Bronchial epithelial cell (primary cell): ENCODE results near the gene IQCN. TPM values are rescaled to one million over a fixed set of nuclear protein-coding genes. Genes with fewer than 3 reads are reported as not detected.

ENCODE experiments used
- DNase-seq: peaks from one replicate; pipeline ENCODE4 v3.0.0-alpha.2; 2010; ENCODE audit warnings: low read depth
- FAIRE-seq: peaks from 2 replicates; lab custom pipeline; 2011; peaks lifted over from hg19 to GRCh38; lab: Jason Lieb, UNC
- H3K27me3 ChIP-seq: 2 replicates; pipeline ENCODE4 v1.5.1; 2011; ENCODE audit warnings: low read length; ENCODE audit not compliant: control insufficient read depth, insufficient read depth
- H3K36me3 ChIP-seq: 2 replicates; pipeline ENCODE4 v1.5.1; 2011; ENCODE audit warnings: low read length; ENCODE audit not compliant: control insufficient read depth, insufficient read depth
- H3K4me3 ChIP-seq: 2 replicates; pipeline ENCODE4 v1.5.1; 2011; ENCODE audit warnings: mild to moderate bottlenecking, low read depth, low read length, control low read depth
- CTCF ChIP-seq: IDR thresholded peaks from 2 replicates; pipeline ENCODE4 v1.5.1; 2011; ENCODE audit warnings: mild to moderate bottlenecking, moderate library complexity, low read length, control low read depth, inconsistent platforms; ENCODE audit not compliant: insufficient read depth, severe bottlenecking
- total RNA-seq: library from RNA; depleted of rRNA; stranded (reverse); fragments of >200 nt; gene quantifications from 2 replicates; pipeline ENCODE4 v1.2.1, GENCODE V29; 2014

IQCN gene
- total RNA-seq, 1 donor from 2014 or later, result not detected

GRCh38 chr19:18263324-18264136 is 10.7 kb downstream of the IQCN start:
- DNase-seq, result no peak
- FAIRE-seq, result no peak
- TF ChIP-seq CTCF, result no peak
- Histone ChIP-seq H3K36me3 (no peaks in the 10 kb centered on the region), H3K4me3 (no peak overlapping the region), H3K27me3 (no peaks in the 10 kb centered on the region)

- no peak overlapping the region for H3K4me3 ChIP-seq
- H3K27me3 ChIP-seq, result no peaks in the 10 kb centered on the region
- H3K36me3 ChIP-seq, result no peaks in the 10 kb centered on the region
- DNase-seq, result no peak
- FAIRE-seq, result no peak
- TF ChIP-seq CTCF, result no peak
Measured at GRCh38 chr19:18262917-18263316, 11.3 kb downstream of the IQCN start.

- FAIRE-seq, result no peak
Measured at GRCh38 chr19:18262144-18262543, 12.1 kb downstream of the IQCN start.

DNA sequence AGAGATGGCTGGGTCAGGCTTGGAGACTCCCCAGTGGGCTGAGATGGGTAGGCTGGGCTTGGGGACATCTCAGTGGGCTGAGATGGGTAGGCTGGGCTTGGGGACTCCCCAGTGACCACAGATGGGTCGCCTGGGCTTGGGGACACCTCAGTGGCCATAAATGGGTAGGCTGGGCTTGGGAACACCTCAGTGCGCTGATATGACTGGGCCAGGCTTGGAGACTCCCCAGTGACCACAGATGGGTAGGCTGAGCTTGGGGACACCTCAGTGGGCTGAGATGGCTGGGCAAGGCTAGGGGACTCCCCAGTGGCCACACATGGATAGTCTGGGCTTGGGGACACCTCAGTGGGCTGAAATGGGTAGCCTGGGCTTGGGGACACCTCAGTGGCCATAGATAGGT is 12.8 kb downstream of the IQCN start:
- no peaks in the 10 kb centered on the region for H3K36me3 ChIP-seq
- H3K4me3 ChIP-seq, result no peak overlapping the region
- FAIRE-seq (no peak), DNase-seq (no peak)
- H3K27me3 ChIP-seq, result no peaks in the 10 kb centered on the region
- no peak for TF ChIP-seq CTCF

More at GRCh38 chr19:18262144-18262543, 12.1 kb downstream of the IQCN start:
- Histone ChIP-seq H3K27me3 (no peaks in the 10 kb centered on the region), H3K36me3 (no peaks in the 10 kb centered on the region), H3K4me3 (no peak overlapping the region)
- TF ChIP-seq CTCF, result no peak
- no peak for DNase-seq

DNA sequence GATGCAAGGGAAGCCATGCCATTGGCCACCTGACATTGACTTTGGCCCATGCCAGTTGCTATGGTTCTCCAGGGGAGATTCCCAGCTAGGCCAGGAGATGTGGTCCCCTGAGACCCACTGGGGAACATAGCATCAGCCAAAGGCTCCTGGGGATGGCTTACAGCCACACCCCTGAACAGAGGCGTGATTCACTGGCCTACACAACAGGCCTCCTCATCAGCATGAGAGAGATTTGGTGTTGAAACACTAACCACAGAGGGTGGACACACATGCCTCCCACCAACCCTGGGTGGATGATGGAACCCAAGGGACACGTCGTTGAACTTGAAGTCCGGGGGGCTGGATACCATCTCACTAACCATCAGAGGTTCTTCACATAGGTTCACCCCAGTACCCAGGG is 14.4 kb downstream of the IQCN start:
- Histone ChIP-seq H3K27me3 (no peaks in the 10 kb centered on the region), H3K4me3 (no peak overlapping the region), H3K36me3 (no peaks in the 10 kb centered on the region)
- FAIRE-seq (peak; percentile 92), DNase-seq (no peak)
- TF ChIP-seq CTCF, result no peak
